PFSK-1 (cell line): ENCODE measurements around the gene SPRY2.

Experiments used
- FOXP2 ChIP-seq: optimal IDR thresholded peaks from 2 replicates; pipeline ENCODE3; 2011; ENCODE audit warnings: borderline replicate concordance, control low read depth, inconsistent platforms; ENCODE audit not compliant: insufficient read depth; ENCODE audit errors: extremely low read length, extremely low read depth
- POLR2AphosphoS5 ChIP-seq: IDR thresholded peaks from 2 replicates; pipeline ENCODE4 v1.6.1; 2012; ENCODE audit warnings: low read depth, mild to moderate bottlenecking, control low read depth, low read length, moderate library complexity
- SIN3A ChIP-seq: IDR thresholded peaks from 2 replicates; pipeline ENCODE4 v1.6.1; 2012; ENCODE audit warnings: mild to moderate bottlenecking, low read length, moderate library complexity, borderline replicate concordance; ENCODE audit not compliant: insufficient read depth
- TAF1 ChIP-seq: IDR thresholded peaks from 2 replicates; pipeline ENCODE4 v1.6.1; 2012; ENCODE audit warnings: low read length, control low read depth, borderline replicate concordance; ENCODE audit not compliant: insufficient read depth
- TF ChIP-seq, protein P1 (sequence below), 2 experiments: IDR thresholded peaks; 2 replicates each; pipeline versions ENCODE4 v1.6.1 to v1.8.0; 2011 to 2012; ENCODE audit warnings: low read depth in 2 of 2, low read length in 2 of 2, control low read depth in 1 of 2, inconsistent platforms in 1 of 2, mild to moderate bottlenecking in 1 of 2, moderate library complexity in 1 of 2; ENCODE audit not compliant: insufficient read depth in 1 of 2

Gene SPRY2

DNA sequence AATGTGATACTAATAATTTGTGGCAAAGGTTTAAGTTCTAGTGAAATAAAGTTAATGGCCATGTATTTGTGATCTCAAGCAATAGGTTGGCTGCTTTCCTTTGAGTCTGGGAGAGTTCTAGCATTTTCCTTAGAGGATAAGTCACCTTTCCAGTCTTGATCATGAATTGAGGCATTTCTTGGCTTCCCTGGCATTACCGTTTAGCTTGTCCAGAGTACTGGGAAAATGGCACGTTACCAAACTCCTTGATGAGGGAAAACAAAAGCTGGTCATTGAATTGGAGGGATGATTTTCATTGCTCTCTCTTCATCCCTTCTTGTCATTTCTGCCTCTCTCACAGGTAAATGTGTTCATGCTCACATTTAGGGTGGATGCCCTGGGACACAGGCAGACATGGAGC lies 34.0 kb upstream of the SPRY2 start:
- TF ChIP-seq FOXP2 (no peak), POLR2AphosphoS5 (no peak), TAF1 (no peak), SIN3A (no peak)

DNA sequence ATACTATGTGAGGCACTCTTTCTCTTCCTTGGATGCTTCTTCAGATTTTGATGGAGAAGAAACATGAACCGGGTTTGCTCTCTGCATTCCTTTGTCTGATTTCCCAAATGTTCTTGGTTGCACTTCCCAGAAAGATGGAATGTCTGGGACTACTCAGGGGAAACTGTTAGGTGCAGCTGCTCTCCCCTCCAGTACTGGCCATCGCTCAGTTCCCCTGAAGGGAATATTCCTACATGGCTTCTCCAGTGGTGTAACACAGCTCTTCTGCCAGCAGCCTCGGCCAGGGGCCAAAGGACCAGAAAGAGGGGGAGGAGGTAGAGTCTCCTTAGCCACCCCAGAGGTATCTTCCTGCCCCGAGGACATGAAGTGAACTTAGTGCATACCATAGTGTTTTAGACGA lies 33.5 kb upstream of the SPRY2 start:
- TF ChIP-seq FOXP2 (no peak), POLR2AphosphoS5 (no peak), TAF1 (no peak), SIN3A (no peak)
- TF ChIP-seq, protein P1, sequence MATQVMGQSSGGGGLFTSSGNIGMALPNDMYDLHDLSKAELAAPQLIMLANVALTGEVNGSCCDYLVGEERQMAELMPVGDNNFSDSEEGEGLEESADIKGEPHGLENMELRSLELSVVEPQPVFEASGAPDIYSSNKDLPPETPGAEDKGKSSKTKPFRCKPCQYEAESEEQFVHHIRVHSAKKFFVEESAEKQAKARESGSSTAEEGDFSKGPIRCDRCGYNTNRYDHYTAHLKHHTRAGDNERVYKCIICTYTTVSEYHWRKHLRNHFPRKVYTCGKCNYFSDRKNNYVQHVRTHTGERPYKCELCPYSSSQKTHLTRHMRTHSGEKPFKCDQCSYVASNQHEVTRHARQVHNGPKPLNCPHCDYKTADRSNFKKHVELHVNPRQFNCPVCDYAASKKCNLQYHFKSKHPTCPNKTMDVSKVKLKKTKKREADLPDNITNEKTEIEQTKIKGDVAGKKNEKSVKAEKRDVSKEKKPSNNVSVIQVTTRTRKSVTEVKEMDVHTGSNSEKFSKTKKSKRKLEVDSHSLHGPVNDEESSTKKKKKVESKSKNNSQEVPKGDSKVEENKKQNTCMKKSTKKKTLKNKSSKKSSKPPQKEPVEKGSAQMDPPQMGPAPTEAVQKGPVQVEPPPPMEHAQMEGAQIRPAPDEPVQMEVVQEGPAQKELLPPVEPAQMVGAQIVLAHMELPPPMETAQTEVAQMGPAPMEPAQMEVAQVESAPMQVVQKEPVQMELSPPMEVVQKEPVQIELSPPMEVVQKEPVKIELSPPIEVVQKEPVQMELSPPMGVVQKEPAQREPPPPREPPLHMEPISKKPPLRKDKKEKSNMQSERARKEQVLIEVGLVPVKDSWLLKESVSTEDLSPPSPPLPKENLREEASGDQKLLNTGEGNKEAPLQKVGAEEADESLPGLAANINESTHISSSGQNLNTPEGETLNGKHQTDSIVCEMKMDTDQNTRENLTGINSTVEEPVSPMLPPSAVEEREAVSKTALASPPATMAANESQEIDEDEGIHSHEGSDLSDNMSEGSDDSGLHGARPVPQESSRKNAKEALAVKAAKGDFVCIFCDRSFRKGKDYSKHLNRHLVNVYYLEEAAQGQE (IDR thresholded peaks at IDR 0.05; ENCODE audit: insufficient read depth in 1 of 2, low read depth in 2 of 2, low read length in 2 of 2) = no peak

DNA sequence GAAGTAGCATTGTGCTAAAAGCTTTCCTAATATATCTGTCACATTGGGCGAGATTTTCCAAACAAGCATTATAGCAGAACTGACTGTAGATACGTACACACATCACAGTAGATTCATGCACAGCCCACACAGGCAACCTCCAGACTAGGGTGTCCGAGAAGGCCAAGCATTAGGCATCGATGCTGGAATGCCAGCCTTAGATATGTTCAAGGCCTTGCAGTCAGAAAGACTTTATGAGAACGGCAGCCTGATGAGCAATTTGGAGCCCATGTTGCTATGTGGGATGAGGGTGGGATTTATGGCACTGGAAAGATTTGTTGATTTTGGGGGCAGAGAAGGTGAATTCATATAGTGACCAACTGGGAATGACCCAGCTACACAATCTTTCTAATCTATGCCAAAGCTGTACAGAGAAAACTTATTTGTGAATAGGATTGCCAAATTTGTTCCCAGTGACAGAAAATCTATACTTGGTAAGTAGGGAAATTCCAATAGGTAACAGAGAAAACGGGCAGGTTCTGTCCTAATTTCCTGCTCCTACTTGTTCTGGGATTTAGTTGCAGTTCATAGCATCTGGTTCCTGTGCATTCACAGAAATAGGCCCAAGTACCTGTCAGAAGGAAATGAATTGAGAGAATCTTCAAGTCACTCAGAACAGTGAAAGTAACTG lies 31.0 kb upstream of the SPRY2 start:
- TF ChIP-seq, protein P1 (IDR thresholded peaks at IDR 0.05; ENCODE audit: insufficient read depth in 1 of 2, low read depth in 2 of 2, low read length in 2 of 2) = no peak
- TF ChIP-seq POLR2AphosphoS5 = no peak
- no peak for TF ChIP-seq SIN3A
- no peak for TF ChIP-seq FOXP2

DNA sequence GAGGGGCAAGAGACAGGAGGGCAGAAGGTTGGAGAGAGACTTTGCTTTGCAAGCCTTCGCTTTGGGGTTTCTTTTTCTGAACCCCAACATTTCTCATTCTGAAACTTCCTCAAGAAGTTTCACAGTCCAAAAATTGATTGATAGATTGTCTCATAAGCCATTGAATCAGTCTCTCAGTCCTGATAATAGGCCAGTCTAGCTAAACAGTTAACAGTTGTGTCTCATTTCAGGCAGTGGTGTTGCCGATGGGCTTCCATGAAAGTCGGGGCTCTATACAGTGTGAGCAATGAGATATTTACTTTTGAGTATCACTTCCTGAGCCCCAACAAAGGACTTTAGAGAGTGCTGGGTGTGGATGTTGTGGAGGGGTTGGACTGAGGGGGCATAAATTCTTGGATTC lies 26.5 kb upstream of the SPRY2 start:
- TF ChIP-seq POLR2AphosphoS5 (no peak), FOXP2 (no peak), TAF1 (no peak)

DNA sequence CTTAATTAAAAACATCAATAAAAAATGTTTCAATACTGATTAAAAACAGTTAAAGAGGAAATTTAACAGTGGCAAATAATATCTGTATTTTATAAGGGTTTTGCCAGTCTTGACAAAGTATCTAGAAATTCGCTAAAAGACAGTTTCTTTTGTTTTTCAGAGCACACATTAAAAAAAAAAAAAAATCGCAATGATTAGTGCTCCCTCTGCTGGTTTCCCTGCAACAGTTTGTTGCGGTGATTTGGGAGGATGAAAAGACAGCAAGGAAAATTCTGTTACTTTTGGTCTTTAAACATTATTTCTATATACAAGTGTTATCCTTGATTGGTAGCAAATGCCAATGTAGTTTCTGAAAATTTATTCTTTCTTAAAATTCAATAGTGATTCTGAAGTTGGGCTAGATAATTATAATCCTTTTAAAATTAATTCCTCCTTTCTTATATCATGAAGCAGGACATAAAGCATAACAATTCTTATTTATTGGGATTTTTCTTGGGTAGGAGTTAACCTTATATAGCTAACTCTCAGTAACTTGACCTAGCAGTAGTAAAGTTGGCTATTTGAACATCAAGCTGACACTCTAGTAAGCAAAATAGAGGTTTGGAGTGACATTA lies 23.1 kb upstream of the SPRY2 start:
- TF ChIP-seq SIN3A (no peak), FOXP2 (no peak), POLR2AphosphoS5 (no peak), TAF1 (no peak)
- TF ChIP-seq, protein P1 (IDR thresholded peaks at IDR 0.05; ENCODE audit: insufficient read depth in 1 of 2, low read depth in 2 of 2, low read length in 2 of 2) = no peak

DNA sequence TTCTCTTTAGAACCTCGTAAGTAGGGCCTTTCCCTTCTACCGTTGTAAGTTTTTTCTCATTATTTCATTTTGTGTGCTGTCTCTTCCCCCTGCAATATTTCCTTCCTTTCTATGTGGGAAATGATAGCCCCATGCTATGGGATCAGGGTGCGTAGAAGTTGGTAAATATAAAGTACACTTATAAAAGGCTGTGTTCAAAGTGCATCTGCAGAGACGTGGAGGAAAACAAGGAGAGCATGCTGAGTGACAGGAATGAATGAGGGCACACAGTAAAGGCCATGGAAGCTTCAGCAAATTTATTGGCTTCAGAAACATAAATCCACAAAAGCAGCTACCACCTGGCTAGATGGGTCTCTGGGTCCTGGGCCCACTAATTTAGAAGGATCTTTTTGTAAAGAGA lies 21.6 kb upstream of the SPRY2 start:
- no peak for TF ChIP-seq SIN3A
